ENCODE measurements around the gene C1orf210. TPM values are rescaled to one million over a fixed set of nuclear protein-coding genes. Genes with fewer than 3 reads are reported as not detected.

The C1orf210 gene
- total and polyA plus RNA-seq, 2 of the 4 experiments (the other 2 are of a cell fraction) = not detected

- no peaks in the 10 kb centered on the region for H3K79me1 ChIP-seq (ENCODE audit: low read depth in 1 of 2, low read length in 2 of 2)
- TF ChIP-seq MXI1 (IDR thresholded peaks at IDR 0.05; ENCODE audit: borderline replicate concordance, low read depth, low read length) (no peak), NFE2L2 (IDR thresholded peaks at IDR 0.05; ENCODE audit: low read depth, low read length) (no peak), CTCF (conservative IDR thresholded peaks at IDR 0.05; ENCODE audit: low read depth, low read length) (no peak), RCOR1 (IDR thresholded peaks at IDR 0.05; ENCODE audit: insufficient replicate concordance, low read length) (no peak), SMC3 (IDR thresholded peaks at IDR 0.05; ENCODE audit: low read depth, low read length) (no peak), RFX5 (IDR thresholded peaks at IDR 0.05; ENCODE audit: low read depth, low read length) (no peak), CEBPB (IDR thresholded peaks at IDR 0.05; ENCODE audit: low read depth, low read length) (no peak), MAFK (IDR thresholded peaks at IDR 0.05; ENCODE audit: low read depth, low read length) (no peak), FOS (IDR thresholded peaks at IDR 0.05; ENCODE audit: low read depth, low read length) (no peak)
- H3K4me1 ChIP-seq (ENCODE audit: control insufficient read depth, insufficient read depth, low read length) = peaks cover 4% of the 10 kb centered on the region; the same call in 1 of the 2 replicates
- H3K9me1 ChIP-seq (ENCODE audit: insufficient read depth, low read length) = no peaks in the 10 kb centered on the region
- no peak overlapping the region for H2BK5ac ChIP-seq (ENCODE audit: low read depth, low read length, poor library complexity, severe bottlenecking)
- H4K20me1 ChIP-seq (ENCODE audit: insufficient read depth, low read length) = no peaks in the 10 kb centered on the region
- H3K27ac ChIP-seq (ENCODE audit: insufficient read depth, low read length) = no peak overlapping the region
- H2AK9ac ChIP-seq (replicated peaks; ENCODE audit: low read depth, low read length, poor library complexity) = no peak overlapping the region
- H3K23ac ChIP-seq (ENCODE audit: low read depth, low read length) = no peak overlapping the region
- DNase-seq (no peak), ATAC-seq (ENCODE audit: low read depth) (no peak)
- in situ Hi-C loops (cut with MboI; ENCODE audit: low sequenced_read_pairs) (no loop called here), dilution Hi-C loops (cut with HindIII; ENCODE audit: low sequenced_read_pairs, unreplicated experiment) (no loop called here), intact Hi-C loops (cut with micrococcal nuclease) (no loop called here)
- no peaks in the 10 kb centered on the region for H3K36me3 ChIP-seq (ENCODE audit: control insufficient read depth, insufficient read depth, low read length)
- H3K56ac ChIP-seq (ENCODE audit: extremely low read depth, insufficient read depth, low read length) = no peak overlapping the region
- ChIA-PET POLR2A (ENCODE audit: unreplicated experiment) (no interaction called here), CTCF (interaction anchor here (0.6 kb wide), 1 partner anchor 31 kb away, joined by 6 read pairs; no protein-coding TSS in a partner anchor)
- H3K4me2 ChIP-seq (ENCODE audit: low read depth, low read length) = no peak overlapping the region
- no peak overlapping the region for H2BK120ac ChIP-seq (ENCODE audit: low read depth, low read length)
- no peak overlapping the region for H4K91ac ChIP-seq (ENCODE audit: insufficient read depth, low read depth, low read length)
- no TSS peak for BruUV-seq (replicated peaks)
- no peak overlapping the region for H3K18ac ChIP-seq (ENCODE audit: low read depth, low read length)
- no peak overlapping the region for H4K5ac ChIP-seq (ENCODE audit: low read depth, low read length)
- no peak overlapping the region for H4K8ac ChIP-seq (ENCODE audit: low read depth in 2 of 2, low read length in 2 of 2)
- H3K9me3 ChIP-seq (ENCODE audit: control insufficient read depth, insufficient read depth, low read length) = peaks cover 4% of the 10 kb centered on the region; the same call in 1 of the 2 replicates
- no peak overlapping the region for H3K14ac ChIP-seq (replicated peaks; ENCODE audit: low read depth, low read length)
- no peak overlapping the region for H2BK15ac ChIP-seq (ENCODE audit: low read depth, low read length)
- no peak overlapping the region for H2BK20ac ChIP-seq (ENCODE audit: low read depth, low read length)
- H2AK5ac ChIP-seq (ENCODE audit: low read depth, low read length) = no peak overlapping the region
- H3K27me3 ChIP-seq (ENCODE audit: control insufficient read depth, insufficient read depth, low read length) = peaks cover 2% of the 10 kb centered on the region; the same call in 1 of the 2 replicates
- H3K9ac ChIP-seq (ENCODE audit: low read depth, low read length) = no peak overlapping the region
- no peak overlapping the region for H3K4me3 ChIP-seq (ENCODE audit: insufficient read depth, low read depth, low read length)
- no peak overlapping the region for H3K4ac ChIP-seq (ENCODE audit: low read depth, low read length)
- WGBS, 2 experiments (ENCODE audit: extremely low coverage in 2 of 2, insufficient read length in 1 of 2) = 100% methylated on average over 1 of the region's 1 CpG; no CpG with 5 or more reads in 1 of the 2 experiments
- H2AFZ ChIP-seq (replicated peaks; ENCODE audit: low read length, poor library complexity) = no peak overlapping the region
Observed at GRCh38 chr1:43266881-43267280, 18.5 kb downstream of the C1orf210 start.
